COLO829 (cell line): ENCODE data around the gene UBE2U.

ENCODE experiments used
- DNase-seq: peaks from one replicate; pipeline ENCODE4 v3.0.0; 2012; ENCODE audit warnings: low spot score

UBE2U gene, protein sequence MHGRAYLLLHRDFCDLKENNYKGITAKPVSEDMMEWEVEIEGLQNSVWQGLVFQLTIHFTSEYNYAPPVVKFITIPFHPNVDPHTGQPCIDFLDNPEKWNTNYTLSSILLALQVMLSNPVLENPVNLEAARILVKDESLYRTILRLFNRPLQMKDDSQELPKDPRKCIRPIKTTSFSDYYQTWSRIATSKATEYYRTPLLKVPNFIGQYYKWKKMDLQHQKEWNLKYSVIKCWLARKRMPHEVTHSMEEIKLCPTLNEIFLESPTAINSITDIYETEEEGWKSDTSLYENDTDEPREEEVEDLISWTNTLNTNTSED

GRCh38 chr1:64203420-64203819 lies at the start of gene UBE2U:
UBE2U (plus strand) TSS chr1:64203623; CDS start chr1:64204051, 428 bp downstream.
- no peak for DNase-seq

DNA sequence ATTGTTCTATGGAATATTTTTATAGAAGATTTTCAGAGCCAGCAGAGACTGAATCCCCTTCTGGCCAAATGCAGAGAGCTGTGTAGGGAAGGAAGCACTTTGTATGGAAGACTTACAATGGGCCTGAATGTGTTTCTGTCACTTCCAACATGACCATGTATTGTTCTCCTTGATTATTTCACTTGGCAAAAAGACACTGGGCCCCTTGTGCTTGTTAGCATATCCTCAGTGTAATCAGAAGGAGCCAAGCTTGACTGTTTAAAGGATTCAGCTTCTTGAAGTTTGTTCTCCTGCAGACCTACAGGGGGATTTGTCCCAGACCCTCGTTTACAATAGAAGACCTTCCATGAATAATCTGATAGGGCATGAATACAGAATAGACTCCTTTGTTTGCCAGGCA lies 48.1 kb upstream of the UBE2U start:
- no peak for DNase-seq

DNA sequence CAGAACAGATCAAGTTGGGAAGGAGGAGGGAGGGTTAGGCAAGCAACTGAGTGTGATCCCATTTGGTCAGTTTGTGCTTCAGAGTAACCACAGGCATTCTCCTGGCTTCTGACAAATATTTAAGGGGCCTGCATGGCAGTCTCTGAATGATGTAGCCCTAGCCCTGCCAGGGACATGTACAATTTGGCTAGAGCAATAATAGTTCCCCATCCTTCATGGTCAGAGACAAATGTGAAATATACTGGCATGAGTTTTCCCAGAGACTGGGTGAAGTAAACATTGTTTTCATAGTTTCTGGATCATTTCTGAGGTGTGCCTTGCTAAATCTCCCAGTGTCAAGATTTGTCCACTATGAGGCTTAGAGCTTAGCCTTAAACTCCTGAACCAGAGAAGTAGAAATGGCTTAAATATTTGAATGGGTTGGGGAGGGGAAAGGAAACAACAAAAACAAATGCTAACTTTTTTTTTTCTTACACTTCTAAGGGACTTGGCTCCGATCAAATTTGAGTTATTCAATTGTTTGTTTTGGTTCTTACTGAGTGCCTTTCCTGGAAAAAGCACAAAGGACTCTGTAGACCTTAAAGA lies 42.0 kb upstream of the UBE2U start:
- no peak for DNase-seq

GRCh38 chr1:64162151-64162550 lies 41.3 kb upstream of the UBE2U start:
- DNase-seq, result no peak

GRCh38 chr1:64162804-64163203 lies 40.6 kb upstream of the UBE2U start:
- no peak for DNase-seq

GRCh38 chr1:64163431-64163830 lies 40.0 kb upstream of the UBE2U start:
- DNase-seq, result no peak

DNA sequence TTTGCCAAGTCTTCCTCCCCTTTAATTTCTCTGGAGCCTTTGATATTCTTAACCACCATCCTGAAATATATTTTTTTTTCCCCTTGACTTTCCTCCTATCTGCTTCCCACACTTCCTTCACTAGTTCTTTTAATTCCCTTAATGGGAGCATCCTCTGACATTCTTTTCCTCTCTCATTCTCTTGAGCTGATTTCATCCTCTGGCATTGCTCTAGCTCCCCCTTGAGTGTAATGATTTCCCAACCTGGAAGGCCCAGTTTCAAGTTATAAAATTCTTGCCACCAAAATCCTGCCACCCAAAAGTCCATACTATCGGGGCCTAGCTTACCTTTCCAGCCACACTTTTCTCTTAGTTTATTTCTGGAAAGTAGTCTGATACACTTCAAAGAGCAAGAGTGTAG lies 39.5 kb upstream of the UBE2U start:
- no peak for DNase-seq

- no peak for DNase-seq
Measured at GRCh38 chr1:64166629-64167028, 36.8 kb upstream of the UBE2U start.

DNA sequence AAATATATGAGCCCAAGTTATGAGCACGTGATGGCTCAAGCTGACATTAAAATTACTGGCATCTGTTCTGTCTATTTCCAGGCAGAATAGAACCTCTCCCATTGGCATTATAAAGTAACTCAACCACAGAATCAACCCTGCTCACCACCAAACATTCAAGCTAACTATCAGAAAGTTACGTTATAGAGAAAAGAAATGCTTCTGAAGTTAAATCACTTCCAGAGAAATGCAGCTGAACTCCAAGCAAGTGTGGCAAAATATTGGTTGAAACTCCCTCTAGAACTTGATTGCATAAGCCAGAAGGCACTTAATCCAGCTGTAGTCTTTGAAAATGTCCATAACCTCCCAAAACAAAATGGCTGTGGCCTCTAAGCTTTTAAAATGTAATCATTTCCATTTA lies 36.2 kb upstream of the UBE2U start:
- no peak for DNase-seq

GRCh38 chr1:64171246-64171645 lies 32.2 kb upstream of the UBE2U start:
- DNase-seq, result no peak

DNA sequence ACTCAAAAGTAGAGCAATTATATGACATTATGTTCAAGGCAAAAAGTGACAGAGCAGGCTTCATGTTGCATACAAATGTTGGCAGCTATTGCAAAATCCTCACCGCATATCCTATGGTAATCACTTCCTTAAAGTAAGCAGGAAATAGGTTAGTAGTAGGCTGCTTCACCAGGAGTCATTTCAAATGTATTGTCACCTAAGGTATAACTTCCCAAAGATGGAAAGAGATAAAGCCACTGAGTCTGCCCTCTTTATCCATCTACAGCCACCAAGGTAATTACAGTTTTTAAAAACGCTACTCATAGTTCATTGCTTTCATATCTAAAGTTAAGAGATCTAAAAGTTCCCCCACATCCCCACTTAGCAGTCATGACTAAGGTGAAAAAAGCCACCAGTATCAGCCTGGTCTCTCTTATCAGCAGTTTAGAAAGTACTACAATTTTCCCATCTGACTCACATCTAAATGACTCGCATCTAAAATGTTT lies 31.6 kb upstream of the UBE2U start:
- DNase-seq, result no peak

DNA sequence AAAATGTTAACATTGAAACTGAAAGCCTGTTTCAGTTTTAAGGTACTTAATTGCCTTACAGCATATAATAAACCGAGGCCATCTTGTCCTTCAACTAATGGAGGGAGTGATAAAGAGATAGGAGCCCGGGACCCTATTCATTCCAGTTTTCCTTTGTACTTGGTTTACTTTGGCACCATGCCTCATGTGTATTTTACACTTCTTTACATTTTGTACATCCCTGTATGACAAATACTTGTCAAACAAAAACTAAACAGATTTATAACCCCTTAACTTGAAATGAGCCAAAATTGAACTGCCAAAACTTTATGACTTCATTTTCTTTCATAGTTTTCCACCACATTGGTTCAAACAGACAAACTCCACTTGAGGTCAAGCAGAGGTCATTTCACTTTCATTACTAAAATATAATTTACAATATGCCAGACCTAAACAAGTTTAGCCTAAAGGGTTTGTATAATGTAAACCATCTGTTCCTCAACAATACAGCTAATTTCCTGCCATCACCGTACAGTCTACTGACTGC lies 30.9 kb upstream of the UBE2U start:
- DNase-seq, result no peak

DNA sequence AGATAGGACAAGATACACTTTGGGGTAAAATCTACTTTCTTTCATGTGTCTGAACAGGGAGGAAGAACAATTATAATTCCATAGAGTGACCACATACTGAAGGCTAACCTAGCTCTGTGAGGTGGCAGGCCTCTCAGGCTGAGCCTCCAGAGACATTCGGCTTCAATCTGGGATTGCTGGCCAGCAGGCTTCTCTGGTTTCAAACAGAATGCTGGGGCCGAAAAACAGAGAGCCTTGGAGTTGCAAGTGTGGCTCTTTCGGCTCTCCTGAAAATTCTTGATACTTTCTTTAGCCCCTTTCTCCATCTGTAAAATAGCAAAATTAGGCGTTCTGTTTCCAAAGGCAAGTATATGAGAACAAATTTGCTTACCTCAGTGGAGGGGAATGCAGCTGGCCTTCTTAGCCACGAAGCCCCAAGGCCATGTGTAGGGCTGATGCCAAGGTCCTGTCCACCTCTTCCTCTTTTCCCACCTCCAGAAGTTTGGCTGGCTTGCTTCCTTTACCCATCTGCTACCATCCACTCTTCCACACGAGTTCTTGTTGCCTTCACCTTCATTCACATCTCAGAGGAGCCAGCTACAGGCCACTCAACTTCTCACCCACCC lies 30.0 kb upstream of the UBE2U start:
- DNase-seq, result no peak

DNA sequence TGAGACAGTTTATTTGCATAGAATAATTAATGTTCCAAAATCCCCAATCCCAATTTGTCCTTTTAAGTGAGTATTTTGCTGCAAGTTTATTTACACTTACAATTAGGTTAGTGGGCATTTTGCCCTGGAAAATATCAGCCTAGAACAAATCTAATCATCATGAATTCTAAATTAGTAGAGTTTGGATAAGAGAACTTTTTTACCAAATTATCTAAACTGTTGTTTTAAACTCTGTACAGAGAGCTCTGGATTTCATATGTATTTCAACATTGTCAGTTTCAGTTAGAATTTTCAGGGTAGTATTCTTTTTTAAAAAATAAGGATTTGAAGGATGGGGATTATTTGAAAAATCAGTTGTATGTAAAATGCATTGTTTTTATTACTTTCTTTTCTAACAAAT lies 27.8 kb upstream of the UBE2U start:
- no peak for DNase-seq

DNA sequence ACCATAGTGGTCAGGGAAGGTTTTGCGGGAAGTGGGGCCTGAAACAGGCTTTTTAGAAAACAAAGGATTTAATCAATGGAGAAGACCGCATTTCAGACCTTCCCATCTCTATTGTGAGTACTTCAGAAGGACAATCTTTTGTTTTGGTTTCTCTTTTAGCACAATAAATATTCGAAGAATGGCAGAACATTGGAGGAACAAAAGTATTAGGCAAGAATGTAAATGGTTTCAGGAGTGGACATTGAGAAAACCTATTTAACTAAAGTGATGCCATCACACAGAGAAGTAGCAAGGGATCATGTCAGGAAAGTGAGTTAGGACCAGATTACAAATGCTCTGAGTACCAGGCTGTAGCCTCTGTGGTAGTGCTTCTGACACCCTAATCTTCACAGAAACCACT lies 26.8 kb upstream of the UBE2U start:
- DNase-seq, result no peak

DNA sequence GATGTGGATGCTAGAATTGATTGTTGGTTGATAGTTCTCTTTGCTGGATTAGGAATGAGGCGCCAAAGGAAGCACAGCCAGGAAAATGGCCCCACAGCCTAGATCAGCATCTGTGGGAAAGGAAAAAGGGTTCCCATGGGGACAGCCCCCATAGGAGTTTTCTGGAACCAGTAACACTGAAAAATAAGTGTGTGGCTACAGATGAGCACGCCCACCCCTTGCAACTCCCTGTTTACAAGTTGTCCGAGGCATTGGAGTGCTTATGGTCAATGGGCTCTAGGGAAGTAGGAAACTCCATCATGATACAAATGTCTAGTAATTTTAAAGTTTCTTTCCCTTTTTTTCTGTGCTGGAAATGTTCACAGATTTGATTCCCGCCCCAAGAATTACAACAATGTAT lies 23.8 kb upstream of the UBE2U start:
- no peak for DNase-seq

DNA sequence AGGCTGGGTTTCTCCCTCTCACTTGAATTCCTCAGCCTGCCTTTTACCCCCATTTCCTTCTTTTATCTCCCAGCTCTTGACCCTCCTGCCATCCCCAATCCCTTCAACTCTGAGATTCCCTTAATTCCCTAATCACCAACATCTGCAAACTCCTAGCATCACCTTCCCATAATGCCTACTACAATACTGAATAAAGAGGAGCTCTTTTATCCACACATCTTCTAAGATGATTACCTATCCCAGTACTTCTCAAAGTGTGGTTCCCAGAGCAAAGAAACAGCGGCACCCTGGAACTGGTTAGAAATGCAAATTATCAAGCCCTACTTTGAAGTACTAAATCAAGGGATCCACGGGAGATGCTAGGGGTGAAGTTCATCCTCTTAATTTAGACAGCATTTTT lies 21.2 kb upstream of the UBE2U start:
- DNase-seq, result no peak

GRCh38 chr1:64183395-64184002 lies 19.9 kb upstream of the UBE2U start:
- no peak for DNase-seq

DNA sequence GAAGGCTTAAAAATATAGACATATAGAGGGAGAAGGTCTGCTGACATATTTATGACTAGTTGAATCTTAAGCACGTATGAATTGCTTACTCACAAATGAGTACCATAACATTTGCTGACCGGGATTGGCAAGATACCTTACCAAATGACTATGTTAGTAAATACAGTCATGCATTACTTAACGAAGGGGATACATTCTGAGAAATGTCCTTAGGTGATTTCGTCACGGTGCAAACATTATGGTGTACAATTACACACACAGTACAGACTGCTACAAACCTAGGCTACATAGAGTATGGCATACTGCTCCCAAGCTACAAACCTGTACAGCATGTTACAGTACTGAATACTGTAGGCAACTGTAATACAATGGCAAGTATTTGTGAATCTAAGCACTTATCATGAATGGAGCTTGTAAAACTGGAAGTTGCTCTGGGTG lies 19.4 kb upstream of the UBE2U start:
- DNase-seq, result no peak

- no peak for DNase-seq
Measured at GRCh38 chr1:64186138-64186897, 17.1 kb upstream of the UBE2U start.

DNA sequence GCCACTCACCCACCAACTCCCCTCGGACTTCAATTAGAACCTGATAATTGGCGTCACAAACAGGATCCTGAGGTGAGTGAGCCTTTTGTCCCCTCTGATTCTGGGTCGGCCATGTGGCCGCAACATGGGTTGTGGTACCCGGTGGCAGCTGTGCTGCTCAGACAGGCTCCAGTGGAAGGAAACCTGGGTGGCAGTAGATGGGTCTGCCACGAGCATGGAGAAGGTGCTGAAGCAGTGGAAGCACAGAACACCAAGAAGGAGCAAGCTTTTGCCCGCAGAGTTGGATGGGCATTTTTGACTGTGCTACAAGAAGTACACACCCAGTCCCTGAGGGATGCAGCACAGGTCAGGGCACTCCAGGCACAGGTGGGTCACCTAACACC lies 16.5 kb upstream of the UBE2U start:
- DNase-seq, result no peak

- DNase-seq, result no peak
Measured at GRCh38 chr1:64187646-64188045, 15.8 kb upstream of the UBE2U start.
